Measurements from ENCODE around the gene PAN3.
"Not testable (repeated sequence)": the region's sequence is repeated elsewhere in the genome, so short reads cannot be mapped to it uniquely, and the experiment has no call there.

PAN3 gene

DNA sequence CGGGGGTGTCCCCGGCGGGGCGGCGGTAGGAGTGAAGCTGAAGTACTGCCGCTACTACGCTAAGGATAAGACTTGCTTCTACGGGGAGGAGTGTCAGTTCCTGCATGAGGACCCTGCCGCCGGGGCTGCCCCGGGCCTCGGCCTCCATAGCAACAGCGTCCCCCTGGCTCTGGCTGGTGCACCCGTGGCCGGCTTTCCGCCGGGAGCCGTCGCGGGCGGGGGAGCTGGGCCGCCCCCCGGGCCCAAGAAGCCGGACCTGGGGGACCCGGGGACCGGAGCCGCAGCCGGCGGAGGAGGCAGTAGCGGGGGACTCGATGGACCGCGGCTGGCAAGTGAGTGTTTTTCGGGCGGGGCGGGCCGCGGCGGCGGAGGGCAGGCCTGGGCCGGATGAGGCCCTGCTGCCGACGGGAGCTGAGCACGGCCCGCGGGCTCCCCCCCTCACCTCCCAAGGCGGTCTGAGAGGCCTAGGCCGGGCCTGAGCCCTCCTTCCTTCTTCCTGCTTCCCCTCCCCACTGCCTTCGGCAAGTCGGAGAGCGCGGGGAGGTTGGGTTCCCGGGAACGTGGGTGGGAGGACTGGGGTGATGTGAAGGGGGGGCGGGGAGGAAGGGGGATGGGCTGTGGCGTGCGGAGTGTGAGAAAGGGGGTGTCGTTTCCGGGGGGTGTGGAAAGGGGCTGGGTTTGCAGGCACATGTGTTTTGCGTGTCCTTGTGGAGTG is 568 bp downstream of the PAN3 start:
- DNase-seq (ENCODE audit: low read depth) = peak; percentile 65

DNA sequence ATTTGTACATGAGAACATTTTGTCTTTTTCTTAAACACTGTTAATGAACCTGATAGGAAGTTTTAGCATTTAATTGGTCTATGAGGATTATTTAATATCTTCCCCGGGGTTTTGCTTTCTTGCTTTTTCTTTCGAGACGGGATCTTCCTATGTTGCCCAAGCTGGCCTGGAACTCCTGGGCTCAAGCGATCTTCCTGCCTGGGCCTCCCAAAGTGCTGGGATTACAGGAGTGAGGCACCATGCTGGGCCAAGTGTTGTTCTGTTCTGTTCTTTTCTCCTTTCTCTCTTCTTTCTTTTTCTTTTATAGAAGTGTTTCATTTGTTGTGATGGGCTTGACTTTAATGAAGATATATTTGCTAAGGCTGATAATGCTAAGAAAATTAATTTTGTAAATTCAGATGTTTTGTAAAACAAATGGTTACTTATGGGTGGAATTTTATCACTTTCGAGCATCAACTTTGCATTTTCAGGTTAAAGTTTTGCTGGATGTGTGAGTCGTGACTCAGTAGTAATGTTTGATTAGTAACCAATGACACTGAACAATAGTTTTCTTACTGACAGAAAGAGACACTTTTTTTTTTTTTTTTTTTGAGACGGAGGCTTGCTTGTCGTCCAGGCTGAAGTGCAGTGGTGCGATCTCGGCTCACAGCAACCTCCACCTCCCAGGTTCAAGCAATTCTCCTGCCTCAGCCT is 2.2 kb downstream of the PAN3 start:
- no peak for DNase-seq (ENCODE audit: low read depth)

DNA sequence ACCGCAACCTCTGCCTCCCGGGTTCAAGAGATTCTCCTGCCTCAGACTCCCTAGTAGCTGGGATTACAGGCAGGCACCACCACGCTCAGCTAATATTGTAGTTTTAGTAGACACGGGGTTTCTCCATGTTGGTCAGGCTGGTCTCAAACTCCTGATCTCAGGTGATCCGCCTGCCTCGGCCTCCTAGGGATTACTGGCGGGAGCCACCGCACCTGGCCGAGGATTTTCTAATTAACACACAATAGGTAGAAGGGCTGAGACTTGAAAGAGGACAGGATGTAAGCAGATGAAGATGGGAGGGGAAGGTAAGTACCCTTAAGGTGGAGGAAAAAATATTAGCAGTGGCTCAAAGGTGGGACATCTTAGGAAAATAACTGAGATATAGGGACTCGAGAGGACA is 3.2 kb downstream of the PAN3 start:
- not testable (repeated sequence) for DNase-seq (ENCODE audit: low read depth)

DNA sequence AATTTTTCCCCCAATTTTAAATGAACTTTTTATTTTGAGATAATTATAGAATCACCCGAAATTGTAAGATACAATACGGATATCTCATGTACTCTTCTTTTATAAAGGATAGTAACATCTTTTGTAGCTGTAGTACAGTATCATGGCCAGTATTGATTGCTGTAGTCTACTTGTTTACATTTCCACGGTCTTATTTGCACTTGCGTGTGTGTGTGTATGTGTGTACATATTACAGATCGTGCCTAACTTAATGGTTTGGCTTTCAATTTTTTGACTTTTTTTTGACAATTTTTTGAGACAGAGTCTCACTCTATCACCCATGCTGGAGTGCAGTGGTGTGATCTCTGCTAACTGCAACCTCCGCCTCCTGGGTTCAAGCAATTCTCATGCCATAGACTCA is 6.7 kb downstream of the PAN3 start:
- no peak for DNase-seq (ENCODE audit: low read depth)

DNA sequence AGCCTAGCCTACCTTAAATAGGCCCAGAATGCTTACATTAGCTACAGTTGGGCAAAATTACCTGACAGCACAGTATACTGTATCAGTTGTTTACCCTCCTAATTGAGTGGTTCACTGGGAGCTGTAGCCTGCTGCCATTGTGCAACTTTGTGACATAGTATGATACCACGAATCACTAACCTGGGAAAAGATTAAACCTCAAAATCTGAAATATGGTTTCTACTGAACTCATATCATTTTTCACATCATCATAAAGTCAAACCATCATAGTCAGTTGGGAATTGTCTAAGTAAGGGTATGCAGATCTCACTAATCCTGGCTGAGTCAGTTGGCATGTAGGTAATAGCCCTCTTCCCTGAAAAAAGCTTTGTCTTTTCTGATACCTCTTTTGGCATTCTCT is 9.2 kb downstream of the PAN3 start:
- no peak for DNase-seq (ENCODE audit: low read depth)

DNA sequence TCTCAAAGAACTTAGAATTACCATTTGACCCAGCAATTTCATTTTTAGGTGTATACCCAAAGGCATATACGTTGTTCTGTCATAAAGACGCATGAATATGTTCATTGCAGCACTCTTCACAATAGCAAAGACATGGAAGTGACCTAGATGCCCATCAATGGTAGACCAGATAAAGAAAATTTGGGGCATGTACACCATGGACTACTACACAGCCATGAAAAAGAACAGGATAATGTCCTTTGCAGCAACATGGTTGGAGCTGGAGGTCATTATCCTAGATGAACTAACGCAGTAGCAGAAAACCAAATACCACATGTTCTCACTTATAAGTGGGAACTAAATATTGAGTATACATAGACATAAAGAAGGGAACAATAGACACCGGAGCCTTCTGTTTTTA is 20.7 kb downstream of the PAN3 start:
- no peak for DNase-seq (ENCODE audit: low read depth)

DNA sequence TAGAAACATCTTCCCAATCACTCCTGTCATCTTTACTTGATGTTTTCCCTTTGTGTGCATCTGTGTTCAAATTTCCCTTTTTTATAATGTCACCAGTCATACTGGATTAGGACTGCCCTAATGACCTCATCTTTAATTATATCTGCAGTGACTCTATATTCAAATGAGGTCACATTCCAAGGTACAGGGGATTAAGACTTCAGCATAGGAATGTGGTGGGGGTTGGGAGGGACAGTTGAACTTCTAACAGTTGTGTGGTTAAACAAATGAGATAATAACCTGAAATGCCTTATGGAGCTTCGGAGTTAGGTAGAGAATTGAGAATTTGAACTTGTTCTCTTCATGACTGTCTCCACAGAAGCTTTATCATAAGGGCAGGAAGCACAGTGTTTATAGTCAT is 23.0 kb downstream of the PAN3 start:
- no peak for DNase-seq (ENCODE audit: low read depth)

DNA sequence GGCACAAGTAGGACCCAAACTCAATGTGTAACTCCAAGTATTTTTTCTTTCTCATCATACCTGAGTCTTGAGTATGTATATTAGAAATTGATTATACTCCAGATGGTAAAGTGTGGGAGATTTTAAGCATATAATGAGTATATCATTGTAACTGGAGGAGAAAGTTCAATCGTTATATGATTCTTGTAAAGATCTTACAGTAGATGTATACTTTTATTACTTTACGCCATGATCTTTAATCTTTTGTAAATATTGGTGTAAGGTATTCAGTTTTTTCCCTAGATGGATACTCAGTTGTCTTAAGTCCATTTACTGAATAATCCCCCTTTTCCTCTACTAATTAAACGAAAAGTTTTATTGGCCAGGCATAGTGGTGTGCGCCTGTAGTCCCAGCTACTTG is 25.2 kb downstream of the PAN3 start:
- DNase-seq (ENCODE audit: low read depth) = no peak

DNA sequence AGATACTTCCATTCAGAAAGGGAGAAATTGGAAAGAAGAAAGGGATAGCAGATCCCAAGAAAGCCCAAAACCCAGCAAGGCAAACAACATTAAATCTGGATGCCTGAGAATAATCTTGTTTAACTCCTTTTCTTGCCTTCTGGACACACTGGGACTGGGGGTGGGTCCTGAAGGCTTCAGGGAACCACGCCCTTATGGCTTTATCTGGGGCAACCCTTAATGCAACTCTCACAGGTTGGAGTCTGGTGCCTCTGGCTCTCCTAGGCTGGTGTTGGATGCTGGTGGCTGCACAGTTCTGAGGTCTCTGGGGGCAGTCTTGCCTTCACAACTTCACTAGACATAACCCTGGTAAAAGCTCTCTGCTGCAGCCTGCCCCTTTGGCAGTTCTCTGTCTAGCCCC is 27.9 kb downstream of the PAN3 start:
- DNase-seq (ENCODE audit: low read depth) = no peak

DNA sequence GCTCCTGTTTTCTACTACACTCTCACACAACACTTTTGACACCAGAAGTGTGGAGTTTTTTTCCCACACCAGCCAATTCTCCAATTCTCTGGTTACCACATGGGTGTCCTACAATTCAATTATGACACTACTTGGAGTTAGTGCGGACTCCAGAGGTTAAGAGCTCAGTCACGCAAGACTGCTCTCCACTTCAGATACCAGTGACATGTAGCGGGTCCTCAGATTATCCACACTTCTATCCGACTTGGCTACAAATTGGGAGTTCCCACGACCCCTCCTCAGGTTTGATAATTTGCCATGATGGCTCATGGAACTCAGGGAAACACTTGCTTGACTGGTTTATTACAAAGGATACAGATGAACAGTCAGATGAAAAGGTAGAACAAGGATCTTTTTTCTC is 32.9 kb downstream of the PAN3 start:
- no peak for DNase-seq (ENCODE audit: low read depth)

DNA sequence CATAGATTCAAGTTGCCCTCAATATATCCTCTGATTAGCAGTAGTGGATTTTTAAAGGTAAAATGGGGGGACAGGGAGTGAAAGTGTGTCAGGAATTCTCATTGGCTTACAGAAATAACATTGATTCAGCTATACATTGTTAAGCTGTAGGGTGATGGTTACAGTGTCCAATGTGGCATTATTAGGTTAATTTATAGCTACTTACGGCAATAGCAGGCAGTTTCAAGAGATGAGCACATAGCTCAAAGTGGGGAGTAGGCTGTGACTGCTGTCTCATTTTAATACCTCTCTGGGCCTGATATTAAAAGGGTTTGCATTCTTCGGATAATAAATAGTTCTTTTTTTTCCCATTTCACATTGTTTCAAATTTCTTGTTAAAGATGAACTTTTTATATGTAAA is 34.6 kb downstream of the PAN3 start:
- no peak for DNase-seq (ENCODE audit: low read depth)

DNA sequence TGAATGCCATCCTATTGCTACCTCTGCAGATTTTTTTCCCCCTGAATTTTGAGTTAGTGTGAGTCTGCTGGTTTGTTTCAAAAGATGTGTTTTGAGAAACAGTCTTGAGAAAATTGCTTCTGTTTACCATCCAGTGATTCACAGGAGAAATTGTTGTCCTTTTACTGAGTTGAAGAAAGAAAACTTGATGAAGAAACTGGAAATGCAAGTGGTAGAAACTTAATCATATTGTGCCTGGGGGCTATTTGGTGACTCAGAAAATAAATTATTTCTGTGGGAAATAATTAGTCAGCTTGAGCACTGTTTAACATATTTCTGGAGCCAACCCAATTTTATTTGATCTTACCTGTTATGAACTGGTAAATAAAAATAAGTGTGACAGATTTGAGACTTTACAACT is 35.4 kb downstream of the PAN3 start:
- no peak for DNase-seq (ENCODE audit: low read depth)

DNA sequence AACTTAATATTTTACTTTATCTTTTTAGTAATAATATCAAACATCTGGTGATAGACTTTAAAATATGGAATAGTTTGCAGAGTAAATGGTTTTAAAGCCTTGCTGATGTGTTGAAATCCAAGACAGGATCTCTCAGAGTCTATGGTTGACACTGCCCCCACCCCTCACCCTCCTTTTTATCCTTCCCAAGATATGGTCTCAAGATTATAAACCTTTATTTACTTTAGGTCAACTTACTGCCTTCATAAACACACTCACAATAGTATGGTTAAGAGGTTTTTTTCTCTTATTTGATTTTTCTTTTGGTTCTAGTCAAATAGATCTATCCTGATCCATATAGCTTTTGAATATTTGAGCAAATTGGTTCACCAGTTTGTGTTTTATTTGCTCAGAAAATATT is 39.0 kb downstream of the PAN3 start:
- DNase-seq (ENCODE audit: low read depth) = no peak

DNA sequence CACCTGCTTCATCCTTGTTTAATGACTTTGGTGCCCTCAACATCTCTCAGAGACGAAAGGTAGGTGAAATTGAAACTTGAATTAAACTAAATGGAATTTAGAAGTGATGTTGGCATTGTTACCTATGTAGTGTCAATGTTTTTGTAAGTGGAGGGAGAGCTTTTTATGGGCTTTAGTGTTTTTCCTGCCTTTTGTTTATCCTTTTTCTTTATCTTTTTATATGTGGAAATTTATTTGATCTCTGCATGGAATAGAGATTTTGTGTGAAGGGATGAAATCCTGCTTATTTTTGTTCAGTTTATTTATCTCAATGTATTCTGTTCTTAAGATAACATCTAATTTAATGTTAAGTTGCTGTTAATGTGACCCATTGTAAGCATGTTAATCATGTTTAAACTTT is 39.5 kb downstream of the PAN3 start:
- DNase-seq (ENCODE audit: low read depth) = no peak

DNA sequence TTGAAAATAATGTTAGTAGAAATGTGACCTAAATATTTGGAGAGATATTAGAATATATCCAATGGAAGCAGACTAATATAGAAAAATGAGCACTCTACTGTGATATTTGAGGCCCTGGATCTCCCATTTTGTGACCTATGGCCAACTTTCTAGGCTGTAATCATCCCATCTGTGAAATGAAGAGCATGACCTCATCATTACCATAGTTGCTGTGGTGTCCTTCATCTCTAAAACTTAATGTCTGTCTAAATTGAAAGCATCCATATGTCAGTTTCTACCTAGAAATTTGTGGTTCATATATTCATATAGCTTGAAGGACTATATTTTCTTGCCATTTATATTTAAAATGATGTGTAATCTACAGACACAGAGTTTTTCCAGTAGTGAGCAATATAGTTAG is 41.6 kb downstream of the PAN3 start:
- DNase-seq (ENCODE audit: low read depth) = no peak

DNA sequence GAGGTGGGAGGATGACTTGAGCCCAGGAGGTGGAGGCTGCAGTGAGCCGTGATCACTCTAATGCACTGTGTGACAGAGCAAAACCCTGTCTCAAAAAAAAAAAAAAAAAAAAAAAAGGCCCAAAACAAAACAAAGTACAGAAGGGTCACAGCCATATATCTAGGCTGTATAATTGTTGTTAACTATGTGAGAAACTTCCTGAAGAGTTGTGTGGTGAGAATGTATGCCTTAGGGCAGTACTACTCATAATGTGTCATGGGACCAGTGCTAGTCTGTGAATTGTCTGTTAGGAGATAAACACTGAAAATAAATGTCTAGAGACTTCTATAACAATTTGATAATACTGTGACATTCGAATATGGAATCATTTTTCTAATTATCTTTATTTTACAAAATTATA is 43.1 kb downstream of the PAN3 start:
- peak; percentile 8 for DNase-seq (ENCODE audit: low read depth)

DNA sequence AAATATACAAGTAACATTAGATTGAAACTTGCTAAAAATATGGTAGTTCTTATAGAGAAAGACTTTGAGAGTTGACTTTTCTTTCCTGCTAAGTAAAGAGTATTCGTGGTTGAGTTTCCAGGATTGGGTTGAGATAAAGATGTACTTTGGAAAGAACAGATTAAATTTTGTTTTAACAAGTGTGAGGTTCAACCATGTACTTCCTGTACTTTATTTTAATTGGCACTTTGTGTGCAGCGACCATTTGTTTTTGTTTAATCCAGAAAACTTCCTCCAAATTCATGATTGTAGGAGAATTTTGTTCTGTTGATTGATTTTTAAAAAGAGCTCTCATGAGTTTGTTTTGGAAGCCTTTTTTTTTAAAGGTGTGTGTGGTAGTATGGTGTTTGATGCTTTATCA is 46.9 kb downstream of the PAN3 start:
- no peak for DNase-seq (ENCODE audit: low read depth)

DNA sequence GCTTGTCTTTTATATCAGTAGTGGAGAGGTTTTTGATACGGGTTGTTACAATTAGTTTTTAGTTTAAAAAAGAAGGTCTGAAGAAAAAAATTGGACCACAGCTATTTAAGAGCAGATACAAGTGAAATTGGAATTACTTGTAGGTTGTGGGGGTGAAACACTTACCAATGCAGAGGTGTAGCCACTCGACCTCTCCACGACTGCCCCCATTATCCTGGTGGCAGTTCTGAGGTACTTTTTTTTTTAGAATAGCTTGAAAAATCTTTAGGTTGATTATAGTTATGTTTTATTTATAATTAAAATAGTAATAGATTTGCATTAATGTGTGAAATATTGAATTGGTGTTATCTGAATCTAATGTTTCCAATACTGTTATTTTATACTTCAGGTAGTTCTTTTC is 60.7 kb downstream of the PAN3 start:
- no peak for DNase-seq (ENCODE audit: low read depth)

DNA sequence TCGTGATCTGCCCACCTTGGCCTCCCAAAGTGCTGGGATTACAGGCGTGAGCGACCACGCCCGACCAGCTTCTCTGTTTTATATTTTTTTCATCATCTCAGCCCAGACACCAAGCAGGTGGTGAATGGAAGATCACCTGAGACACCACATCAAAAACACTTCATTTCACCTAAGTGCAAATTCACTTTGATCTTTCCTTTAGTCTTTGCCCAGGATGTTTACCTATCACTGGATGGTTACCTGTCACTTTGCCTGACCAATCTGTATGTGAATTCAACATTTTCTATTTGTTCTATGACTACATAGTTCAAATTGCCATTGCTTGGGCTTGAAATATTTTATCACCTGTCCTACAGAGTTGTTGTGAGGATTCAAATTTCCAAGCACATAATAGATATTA is 65.7 kb downstream of the PAN3 start:
- DNase-seq (ENCODE audit: low read depth) = no peak

DNA sequence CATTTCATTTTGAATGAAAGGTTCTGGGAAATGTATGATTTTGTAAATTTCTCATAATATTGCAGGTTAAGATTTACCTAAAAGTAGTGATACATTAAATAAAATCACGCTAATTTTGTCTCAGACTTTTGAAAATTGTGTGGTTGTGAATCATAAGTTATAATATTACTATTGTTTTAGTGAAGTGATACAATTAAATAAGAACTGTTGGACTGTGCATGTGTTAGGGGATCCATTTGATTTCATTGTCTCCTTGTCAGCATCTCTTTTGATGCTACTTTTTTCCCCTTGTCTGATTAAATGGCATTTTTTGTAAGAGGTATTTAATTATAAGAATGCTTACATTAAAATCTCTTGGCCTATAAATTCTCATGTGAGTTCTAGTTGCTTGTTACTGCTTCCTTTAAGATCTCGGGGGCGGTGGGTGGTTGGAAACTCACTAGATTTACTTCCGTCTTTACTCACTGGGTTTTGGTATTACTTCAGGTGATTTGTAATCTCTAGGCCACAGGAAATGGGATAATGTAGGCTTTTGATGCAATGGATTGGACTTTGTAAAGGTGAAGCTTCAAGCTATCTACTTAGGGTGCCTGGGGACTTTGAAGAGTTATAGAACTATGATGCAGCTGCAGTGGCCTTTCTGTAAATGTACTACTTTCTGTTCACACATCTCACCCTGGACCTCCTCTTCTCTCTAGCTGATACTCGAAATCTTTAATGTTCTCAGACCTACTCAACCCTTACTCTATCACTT is 66.5 kb downstream of the PAN3 start:
- DNase-seq (ENCODE audit: low read depth) = no peak

DNA sequence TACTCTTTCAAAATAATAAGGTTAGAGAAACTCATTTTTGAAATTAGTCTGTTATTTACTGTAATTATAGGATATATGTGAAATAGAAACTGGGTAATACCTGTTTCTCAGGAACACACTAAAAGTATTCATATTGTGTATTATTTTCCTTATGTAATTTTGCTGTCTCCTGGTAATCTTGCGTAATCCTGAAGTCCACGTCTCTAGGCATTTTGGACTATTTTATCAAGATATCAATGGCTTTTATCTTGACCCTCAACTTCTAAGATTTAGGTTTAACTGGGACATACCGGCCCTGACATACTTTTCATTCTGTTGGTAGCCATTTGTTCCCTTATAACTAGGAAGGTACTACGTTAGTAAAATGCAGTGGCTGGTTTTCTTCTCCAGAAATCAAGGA is 80.3 kb downstream of the PAN3 start:
- no peak for DNase-seq (ENCODE audit: low read depth)

DNA sequence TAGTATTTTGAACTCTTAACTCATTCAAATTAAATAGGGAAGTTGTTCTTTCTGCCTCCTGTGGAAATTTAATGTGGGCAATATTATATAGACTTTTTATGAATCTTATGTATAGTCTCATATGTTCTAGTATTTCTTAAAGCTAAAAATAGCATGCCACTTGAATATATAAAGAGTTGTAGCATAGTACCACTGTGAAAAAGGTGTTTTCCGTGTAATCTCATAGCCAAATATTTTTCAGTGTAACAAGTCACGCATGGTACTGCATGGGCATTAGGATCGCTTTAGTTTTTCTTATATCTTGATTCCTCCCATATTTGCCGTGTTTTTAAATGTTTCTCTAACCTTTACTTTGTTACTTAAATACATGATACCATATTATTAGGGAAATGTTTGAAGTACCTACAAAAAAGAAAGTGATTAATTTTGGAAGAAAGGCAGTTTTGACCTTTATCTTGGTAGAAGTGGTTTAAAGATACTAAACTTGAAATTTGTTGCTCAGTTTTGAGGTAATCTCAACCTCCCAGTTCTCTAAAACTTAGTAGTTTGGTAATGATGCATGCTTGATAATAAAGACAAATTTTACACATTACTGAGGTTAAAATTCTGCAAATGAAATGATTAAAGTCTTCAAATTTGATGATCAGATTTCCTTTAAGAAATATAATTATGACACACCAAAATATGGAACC is 81.2 kb downstream of the PAN3 start:
- DNase-seq (ENCODE audit: low read depth) = no peak

DNA sequence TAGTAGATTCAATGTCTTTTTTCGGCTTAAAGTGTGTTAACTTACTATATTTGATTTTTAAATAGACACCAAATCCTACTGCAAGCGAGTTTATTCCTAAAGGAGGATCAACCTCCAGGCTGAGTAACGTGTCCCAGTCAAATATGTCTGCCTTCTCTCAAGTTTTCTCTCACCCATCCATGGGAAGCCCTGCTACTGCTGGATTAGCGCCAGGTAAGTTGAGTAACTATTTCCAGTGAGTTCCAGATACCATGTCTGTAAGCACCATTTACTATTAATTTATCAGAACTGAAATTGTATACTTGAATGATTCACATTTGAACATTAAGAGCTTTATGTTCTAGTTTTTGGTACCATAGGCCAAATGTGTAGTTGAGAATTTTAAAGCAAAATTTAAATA is 81.8 kb downstream of the PAN3 start:
- peak; percentile 16 for DNase-seq (ENCODE audit: low read depth)
